ENCODE results near the gene GABBR2.

GRCh38 chr9:98445576-98445975, 263.2 kb downstream of the GABBR2 start:
- TF ChIP-seq CTCF (IDR thresholded peaks at IDR 0.05; ENCODE audit: low read depth, low read length) (no peak), EZH2phosphoT487 (IDR thresholded peaks at IDR 0.05; ENCODE audit: low read depth) (no peak)

Measured in OCI-LY3 (cell line).